ENCODE results near the gene TERT. TPM values are rescaled to one million over a fixed set of nuclear protein-coding genes. Genes with fewer than 3 reads are reported as not detected.
"Not testable (repeated sequence)": the region's sequence is repeated elsewhere in the genome, so short reads cannot be mapped to it uniquely, and the experiment has no call there.

The TERT gene
- total RNA-seq, 2 donors from 2014 or later, result 7.1 to 9.8 TPM

- Histone ChIP-seq H3K27me3 (ENCODE audit: control insufficient read depth, insufficient read depth, low read length, poor library complexity, severe bottlenecking) (no peaks in the 10 kb centered on the region), H3K9ac (ENCODE audit: extremely low read depth, low read length, poor library complexity, severe bottlenecking) (no peak overlapping the region), H3K4me3 (ENCODE audit: low read length) (no peak overlapping the region), H3K4me1 (ENCODE audit: control insufficient read depth, insufficient read depth, low read length) (no peaks in the 10 kb centered on the region), H3K36me3 (ENCODE audit: control insufficient read depth, insufficient read depth, low read length) (no peaks in the 10 kb centered on the region), H3K9me3 (ENCODE audit: control insufficient read depth, low read length) (no peaks in the 10 kb centered on the region), H3K27ac (ENCODE audit: low read depth, low read length) (no peak overlapping the region)
- H3K4me1 Mint-ChIP-seq, result no peaks in the 10 kb centered on the region
- H3K27ac Mint-ChIP-seq, result no peak overlapping the region
- no peaks in the 10 kb centered on the region for H3K27me3 Mint-ChIP-seq (ENCODE audit: insufficient read depth)
- DNase-seq, result no peak
- TF ChIP-seq CTCF (conservative IDR thresholded peaks at IDR 0.05), result no peak
- H3K36me3 Mint-ChIP-seq (ENCODE audit: low read depth), result peaks cover 6% of the 10 kb centered on the region
- H3K4me3 Mint-ChIP-seq, result no peak overlapping the region
- no peaks in the 10 kb centered on the region for H3K9me3 Mint-ChIP-seq
- WGBS, 2 experiments (ENCODE audit: insufficient coverage in 1 of 2, insufficient read length in 1 of 2), result 93 to 95% methylated on average over 13 of the region's 13 CpGs
Observed at GRCh38 chr5:1268056-1268455, 26.8 kb downstream of the TERT start.

- not testable (repeated sequence) for H3K4me1 ChIP-seq (ENCODE audit: control insufficient read depth, insufficient read depth, low read length); H3K27ac ChIP-seq (ENCODE audit: low read depth, low read length); H3K9me3 Mint-ChIP-seq; H3K36me3 Mint-ChIP-seq (ENCODE audit: low read depth); H3K4me1 Mint-ChIP-seq; H3K4me3 ChIP-seq (ENCODE audit: low read length); H3K9ac ChIP-seq (ENCODE audit: extremely low read depth, low read length, poor library complexity, severe bottlenecking); H3K27ac Mint-ChIP-seq; H3K27me3 ChIP-seq (ENCODE audit: control insufficient read depth, insufficient read depth, low read length, poor library complexity, severe bottlenecking); H3K27me3 Mint-ChIP-seq (ENCODE audit: insufficient read depth); DNase-seq; H3K4me3 Mint-ChIP-seq; H3K9me3 ChIP-seq (ENCODE audit: control insufficient read depth, low read length); H3K36me3 ChIP-seq (ENCODE audit: control insufficient read depth, insufficient read depth, low read length)
- WGBS, 2 experiments (ENCODE audit: insufficient coverage in 1 of 2, insufficient read length in 1 of 2), result 88 to 93% methylated on average over 1 to 4 of the region's 5 CpGs
Observed at GRCh38 chr5:1267464-1267863, 27.4 kb downstream of the TERT start.

DNA sequence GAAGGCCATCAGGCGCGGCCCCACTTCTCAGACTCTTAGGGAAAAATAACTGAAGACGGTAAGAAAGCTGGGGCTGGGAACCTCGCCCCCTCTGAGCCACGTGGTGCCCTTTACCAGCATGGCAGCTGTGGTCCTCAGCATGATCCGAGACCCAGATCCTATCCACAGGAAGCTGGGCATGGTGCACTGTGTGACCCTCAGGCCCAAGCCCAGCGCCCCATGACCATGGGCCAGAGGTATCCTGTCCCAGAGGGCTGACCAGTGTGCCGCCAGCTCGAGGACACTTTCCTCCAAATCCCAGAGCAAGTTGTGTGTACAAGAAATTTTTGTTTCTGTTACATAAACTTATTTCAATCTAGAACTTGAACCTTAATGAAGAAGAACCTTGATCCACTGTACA lies 28.1 kb downstream of the TERT start:
- Mint-ChIP-seq H3K4me3 (no peak overlapping the region), H3K4me1 (no peaks in the 10 kb centered on the region), H3K9me3 (no peaks in the 10 kb centered on the region), H3K27me3 (ENCODE audit: insufficient read depth) (no peaks in the 10 kb centered on the region), H3K36me3 (ENCODE audit: low read depth) (peaks cover 2% of the 10 kb centered on the region), H3K27ac (no peak overlapping the region)
- Histone ChIP-seq H3K9ac (ENCODE audit: extremely low read depth, low read length, poor library complexity, severe bottlenecking) (no peak overlapping the region), H3K27ac (ENCODE audit: low read depth, low read length) (no peak overlapping the region), H3K4me1 (ENCODE audit: control insufficient read depth, insufficient read depth, low read length) (no peaks in the 10 kb centered on the region), H3K27me3 (ENCODE audit: control insufficient read depth, insufficient read depth, low read length, poor library complexity, severe bottlenecking) (no peaks in the 10 kb centered on the region), H3K9me3 (ENCODE audit: control insufficient read depth, low read length) (no peaks in the 10 kb centered on the region), H3K36me3 (ENCODE audit: control insufficient read depth, insufficient read depth, low read length) (no peaks in the 10 kb centered on the region), H3K4me3 (ENCODE audit: low read length) (no peak overlapping the region)
- no peak for DNase-seq
- TF ChIP-seq CTCF (conservative IDR thresholded peaks at IDR 0.05), result no peak
- 87 to 91% methylated on average over 7 to 9 of the region's 9 CpGs for WGBS, 2 experiments (ENCODE audit: insufficient coverage in 1 of 2, insufficient read length in 1 of 2)
